Right cardiac atrium (tissue), 5 donors: Measurements from ENCODE around the gene TMEM200A. TPM values are rescaled to one million over a fixed set of nuclear protein-coding genes. Genes with fewer than 3 reads are reported as not detected.

ENCODE experiments used
- ATAC-seq, 2 donors: fragments of 200-7000 bp; cut with Tn5 transposase; one replicate each; pipeline versions ENCODE4 v1.8.0 to v1.9.1; 2020; ENCODE audit warnings: moderate library complexity in 2 of 2, mild to moderate bottlenecking in 1 of 2
- DNase-seq, 3 donors: peaks; one replicate each; pipeline ENCODE4 v3.0.0-alpha.2; 2020
- H3K27ac ChIP-seq: one replicate; pipeline ENCODE4 v1.5.1; 2013; ENCODE audit warnings: mild to moderate bottlenecking, low read length, control low read depth, moderate library complexity
- H3K27me3 ChIP-seq: one replicate; pipeline ENCODE4 v1.6.1; 2013; ENCODE audit not compliant: control insufficient read depth, insufficient read depth
- H3K4me1 ChIP-seq: one replicate; pipeline ENCODE4 v1.6.1; 2013; ENCODE audit warnings: low read length; ENCODE audit not compliant: control insufficient read depth, insufficient read depth
- H3K4me3 ChIP-seq: one replicate; pipeline ENCODE4 v1.5.1; 2013; ENCODE audit warnings: low read length, control low read depth
- H3K9me3 ChIP-seq: one replicate; pipeline ENCODE4 v1.6.1; 2013; ENCODE audit warnings: low read length; ENCODE audit not compliant: control insufficient read depth
- WGBS: extraction: QIAGEN DNeasy Blood & Tissue Kit; methylation state at CpG from one replicate; pipeline ENCODE4 v1.1.7; 2013; 5-methylcytosine and 5-hydroxymethylcytosine counted together
- intact Hi-C, 4 donors: fragments of 100-400 bp; cut with DNase I; formaldehyde crosslinking; loops; one replicate each; pipeline versions ENCODE4 v1.11.0 to v1.14.0; 2022 to 2023
- polyA plus RNA-seq: library from polyadenylated mRNA; stranded (reverse); fragments of 200-250 nt; gene quantifications from one replicate; pipeline ENCODE4 v1.2.3, GENCODE V29; 2013
- total RNA-seq, 4 donors: library from RNA; stranded (reverse); fragmentation: NEBNext Ultra II Directional; extraction: Animal tissue kit (Norgen Biotek cat#: 25700); gene quantifications; one replicate each; pipeline ENCODE4 v1.2.1, GENCODE V29; 2021
- donor health status: healthy with polysubstance abuse.
- donor health status: DM: no; HTN: yes; CAD: no.
- donor health status: DM: no; HTN: no; CAD: no.
- donor health status: DM: no; HTN: yes; CAD: no; lungs with severe emphysema.
- donor health status: DM: yes; HTN: yes; CAD: no.

The TMEM200A gene
- total and polyA plus RNA-seq, 5 donors = 0.14 to 0.45 (median 0.27) TPM

DNA sequence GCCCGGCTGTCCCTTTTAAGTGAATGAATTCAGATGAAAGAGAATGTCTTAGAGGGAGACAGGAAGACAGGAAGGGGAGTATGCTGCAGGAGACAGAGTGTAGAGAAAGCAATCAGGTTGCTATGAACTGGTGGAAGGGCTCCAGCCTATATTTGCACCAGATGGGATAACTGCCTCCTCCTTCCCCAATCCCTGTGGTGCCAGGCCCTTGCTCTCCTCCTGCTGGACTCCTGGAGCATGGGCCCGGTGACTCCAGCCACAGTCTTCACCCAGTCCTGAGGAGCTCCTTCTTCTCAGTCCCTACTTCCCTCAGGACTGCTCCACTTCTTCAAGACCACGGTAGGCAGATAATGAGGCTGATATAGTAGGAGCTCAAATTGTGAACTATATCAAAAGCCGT, 91.8 kb downstream of the TMEM200A start:
- Histone ChIP-seq H3K4me3 (no peak overlapping the region), H3K9me3 (no peaks in the 10 kb centered on the region), H3K4me1 (no peaks in the 10 kb centered on the region), H3K27me3 (no peaks in the 10 kb centered on the region), H3K27ac (no peak overlapping the region)
- DNase-seq (no peak), ATAC-seq (peak in 1 of 2 donors; percentile 26)
- WGBS = 83% methylated on average over 4 of the region's 4 CpGs
- intact Hi-C loops = no loop called here

DNA sequence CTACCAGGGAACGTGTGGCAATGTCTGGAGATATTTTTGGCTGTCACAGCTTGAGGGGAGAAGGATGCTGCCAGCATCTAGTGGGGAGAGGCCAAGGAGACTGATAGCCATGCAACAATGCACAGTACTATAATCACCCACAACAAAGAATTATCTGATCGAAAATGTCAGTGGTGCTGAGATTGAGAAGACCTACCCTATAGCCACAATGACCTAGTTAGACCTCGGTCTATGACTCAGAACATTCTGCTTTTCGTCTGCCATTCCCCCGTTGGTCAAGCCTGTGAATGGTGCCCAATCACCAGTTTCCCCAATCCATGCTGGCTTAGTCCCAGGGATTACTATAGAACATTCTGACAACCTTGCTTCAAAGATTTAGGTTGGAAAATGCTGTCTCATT, 93.5 kb downstream of the TMEM200A start:
- ATAC-seq (no peak), DNase-seq (no peak)
- H3K9me3 ChIP-seq = no peaks in the 10 kb centered on the region
- H3K27me3 ChIP-seq = no peaks in the 10 kb centered on the region
- no peak overlapping the region for H3K4me3 ChIP-seq
- intact Hi-C loops = no loop called here
- no peaks in the 10 kb centered on the region for H3K4me1 ChIP-seq
- 78% methylated on average over 5 of the region's 5 CpGs for WGBS
- H3K27ac ChIP-seq = no peak overlapping the region

DNA sequence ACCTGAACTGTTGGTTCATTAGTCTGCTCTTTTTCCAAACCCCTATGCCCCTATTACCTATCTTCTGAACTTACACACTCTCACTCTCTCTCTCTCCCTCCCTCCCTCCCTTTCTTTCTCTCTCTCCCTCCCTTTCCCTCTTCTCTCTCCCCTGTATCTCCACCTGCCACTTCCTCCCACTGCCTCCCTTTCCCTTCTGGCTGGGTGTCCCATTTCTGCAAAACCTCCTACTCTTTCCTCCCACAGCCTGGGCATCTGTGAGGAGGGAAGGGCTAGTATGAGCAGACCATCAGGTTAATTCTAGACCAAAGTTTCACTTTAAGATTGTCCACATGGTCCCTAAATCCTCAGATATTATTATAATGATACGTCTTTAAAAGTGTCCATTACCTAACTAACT, 95.1 kb downstream of the TMEM200A start:
- H3K27ac ChIP-seq = no peak overlapping the region
- no peaks in the 10 kb centered on the region for H3K4me1 ChIP-seq
- DNase-seq = no peak
- no peaks in the 10 kb centered on the region for H3K9me3 ChIP-seq
- 91% methylated on average over 1 of the region's 1 CpG for WGBS
- no peak overlapping the region for H3K4me3 ChIP-seq
- no peak for ATAC-seq
- H3K27me3 ChIP-seq = no peaks in the 10 kb centered on the region
- intact Hi-C loops = no loop called here

DNA sequence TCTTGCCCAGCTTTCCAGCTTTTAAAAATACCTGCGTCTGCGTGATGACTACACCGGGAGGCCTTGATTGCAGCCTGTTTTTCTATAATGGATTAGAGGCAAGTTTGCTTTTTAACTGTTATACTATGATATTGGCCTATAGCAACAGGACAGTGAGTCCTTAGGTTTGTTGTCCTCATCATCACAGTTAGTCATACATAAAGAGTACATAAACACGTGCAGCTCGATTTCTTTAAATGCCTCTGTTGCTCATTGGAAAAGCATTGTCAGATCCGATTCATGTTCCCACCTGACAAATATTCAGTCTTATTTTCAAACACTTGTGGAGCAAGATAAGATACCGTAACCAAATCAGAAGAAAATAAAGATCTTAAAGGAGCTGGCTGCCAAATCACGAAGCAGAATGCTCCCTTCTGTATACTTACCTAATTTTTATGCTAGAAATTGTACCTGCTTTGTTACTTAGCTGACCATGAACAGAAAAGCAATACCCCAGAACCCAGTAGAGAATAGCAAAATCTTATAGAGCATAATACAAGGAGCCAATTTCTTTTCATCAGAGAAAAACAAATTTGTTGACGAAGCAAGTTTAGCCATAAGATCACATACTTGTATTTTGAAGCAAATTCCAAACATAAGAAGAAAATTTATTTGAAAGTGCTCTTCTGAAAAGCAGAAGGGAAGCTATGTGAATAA, 100.4 kb downstream of the TMEM200A start:
- ATAC-seq (no peak), DNase-seq (no peak)
- no peak overlapping the region for H3K4me3 ChIP-seq
- WGBS = 76% methylated on average over 9 of the region's 9 CpGs
- H3K27me3 ChIP-seq = no peaks in the 10 kb centered on the region
- H3K9me3 ChIP-seq = no peaks in the 10 kb centered on the region
- intact Hi-C loops = no loop called here
- H3K4me1 ChIP-seq = no peaks in the 10 kb centered on the region
- no peak overlapping the region for H3K27ac ChIP-seq

DNA sequence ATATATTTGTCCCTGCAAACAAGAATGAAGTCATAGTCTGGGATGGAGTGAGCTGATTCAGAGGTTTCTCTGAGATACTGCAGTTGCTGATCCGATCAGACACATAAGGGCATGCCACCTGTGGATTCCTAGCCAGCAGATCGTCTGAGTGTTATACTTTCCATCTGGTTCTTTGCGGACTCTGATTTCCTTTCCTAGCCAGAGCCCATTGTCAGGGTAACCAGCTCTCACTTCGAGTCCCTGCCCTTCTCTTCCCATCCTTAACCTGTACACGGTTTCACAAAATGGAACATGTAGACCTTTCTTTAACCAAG, 100.9 kb downstream of the TMEM200A start:
- H3K4me3 ChIP-seq = no peak overlapping the region
- DNase-seq (no peak), ATAC-seq (no peak)
- no peak overlapping the region for H3K27ac ChIP-seq
- intact Hi-C loops = no loop called here
- no peaks in the 10 kb centered on the region for H3K9me3 ChIP-seq
- 66% methylated on average over 5 of the region's 5 CpGs for WGBS
- H3K27me3 ChIP-seq = no peaks in the 10 kb centered on the region
- H3K4me1 ChIP-seq = no peaks in the 10 kb centered on the region

DNA sequence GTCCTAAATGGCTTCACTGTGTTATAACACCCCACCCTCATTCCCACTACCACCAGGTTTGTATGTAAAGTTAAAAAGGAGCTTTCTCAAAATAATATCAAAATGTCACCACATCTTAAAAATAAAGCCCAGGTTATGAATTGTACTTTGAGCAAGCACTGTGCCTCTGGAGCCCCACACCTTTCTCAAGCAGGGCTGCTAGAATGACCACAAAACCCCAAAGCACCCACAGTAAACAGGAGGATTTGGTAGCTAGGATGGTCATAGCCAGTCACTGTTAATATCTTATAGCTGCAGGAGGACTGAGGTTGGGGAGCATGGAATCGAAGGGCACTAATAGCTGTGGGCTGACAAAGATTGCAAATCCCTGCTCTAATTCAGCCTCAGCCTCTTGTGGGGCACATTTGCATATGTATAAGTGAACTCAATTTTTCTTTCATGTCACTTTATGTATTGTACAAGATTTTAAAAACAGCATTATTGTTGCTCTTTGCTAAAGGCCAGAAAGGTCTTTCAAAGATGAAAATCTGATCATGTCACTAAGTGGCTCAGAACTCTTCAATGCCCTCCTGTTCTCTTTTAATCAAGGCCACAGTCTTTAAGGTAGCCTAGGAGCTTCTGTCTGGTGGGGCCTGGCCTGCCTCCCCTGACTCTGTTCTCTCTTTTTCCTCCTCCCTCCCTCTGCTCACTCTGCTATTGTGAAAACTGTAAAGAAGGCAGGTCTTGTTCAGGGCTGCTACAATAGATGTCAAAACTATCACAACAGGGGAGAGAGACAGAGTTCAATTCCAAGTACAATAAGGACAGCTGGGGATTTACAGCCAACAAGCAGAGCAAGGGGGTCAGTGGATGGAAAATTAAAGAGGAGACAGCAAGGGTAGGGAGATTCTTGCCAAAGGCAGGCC, 101.6 kb downstream of the TMEM200A start:
- H3K4me1 ChIP-seq = no peaks in the 10 kb centered on the region
- H3K9me3 ChIP-seq = no peaks in the 10 kb centered on the region
- ATAC-seq (no peak), DNase-seq (no peak)
- H3K27me3 ChIP-seq = no peaks in the 10 kb centered on the region
- H3K4me3 ChIP-seq = no peak overlapping the region
- intact Hi-C loops = no loop called here
- WGBS = 85% methylated on average over 1 of the region's 1 CpG
- no peak overlapping the region for H3K27ac ChIP-seq

DNA sequence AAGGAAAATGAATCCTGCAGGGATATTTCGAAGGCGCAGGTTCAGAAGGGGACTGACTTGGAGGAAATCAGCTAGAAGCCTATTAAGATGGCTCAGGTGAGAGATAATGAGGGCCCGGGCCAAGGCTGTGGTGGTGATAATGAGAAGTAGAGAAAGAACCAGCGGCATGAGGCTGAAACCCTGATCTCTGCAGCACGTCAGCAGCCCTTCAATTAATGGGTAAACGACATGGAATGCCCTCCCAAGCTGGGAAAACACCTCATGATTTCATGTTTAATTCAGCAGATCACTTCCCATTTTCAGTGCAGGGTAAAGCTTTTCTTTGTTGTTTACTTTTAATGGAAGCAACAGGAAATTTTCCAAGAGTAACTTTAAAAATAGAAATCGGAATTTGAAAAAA, 104.9 kb downstream of the TMEM200A start:
- intact Hi-C loops = no loop called here
- DNase-seq (no peak), ATAC-seq (no peak)
- Histone ChIP-seq H3K4me3 (no peak overlapping the region), H3K27ac (no peak overlapping the region), H3K9me3 (peaks cover 2% of the 10 kb centered on the region), H3K27me3 (no peaks in the 10 kb centered on the region), H3K4me1 (no peaks in the 10 kb centered on the region)
- 59% methylated on average over 7 of the region's 7 CpGs for WGBS

DNA sequence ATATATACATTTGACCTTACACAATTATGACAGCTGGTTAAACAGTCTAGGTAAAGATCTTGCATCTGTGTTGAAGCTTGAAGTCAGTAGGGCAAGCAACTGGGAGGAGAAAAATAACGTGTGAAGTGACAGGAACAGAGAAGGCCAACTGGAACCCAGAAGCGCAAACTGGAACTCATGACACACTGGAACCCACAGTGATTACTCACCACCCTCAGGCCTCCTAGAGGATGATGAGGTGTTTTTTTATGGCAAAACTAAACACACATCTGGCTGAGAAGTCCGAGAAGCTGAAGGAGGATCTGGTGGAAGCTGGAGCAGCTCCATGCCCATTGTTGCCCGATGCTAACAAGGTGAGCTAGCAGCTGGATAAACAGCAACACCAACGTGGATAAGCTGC, 108.1 kb downstream of the TMEM200A start:
- H3K9me3 ChIP-seq = peaks cover 2% of the 10 kb centered on the region
- ATAC-seq = no peak
- H3K4me3 ChIP-seq = no peak overlapping the region
- whole genome bisulfite sequencing = 84% methylated on average over 5 of the region's 5 CpGs
- DNase-seq = no peak
- no peak overlapping the region for H3K27ac ChIP-seq
- intact Hi-C loops = no loop called here
- no peaks in the 10 kb centered on the region for H3K4me1 ChIP-seq
- no peaks in the 10 kb centered on the region for H3K27me3 ChIP-seq

DNA sequence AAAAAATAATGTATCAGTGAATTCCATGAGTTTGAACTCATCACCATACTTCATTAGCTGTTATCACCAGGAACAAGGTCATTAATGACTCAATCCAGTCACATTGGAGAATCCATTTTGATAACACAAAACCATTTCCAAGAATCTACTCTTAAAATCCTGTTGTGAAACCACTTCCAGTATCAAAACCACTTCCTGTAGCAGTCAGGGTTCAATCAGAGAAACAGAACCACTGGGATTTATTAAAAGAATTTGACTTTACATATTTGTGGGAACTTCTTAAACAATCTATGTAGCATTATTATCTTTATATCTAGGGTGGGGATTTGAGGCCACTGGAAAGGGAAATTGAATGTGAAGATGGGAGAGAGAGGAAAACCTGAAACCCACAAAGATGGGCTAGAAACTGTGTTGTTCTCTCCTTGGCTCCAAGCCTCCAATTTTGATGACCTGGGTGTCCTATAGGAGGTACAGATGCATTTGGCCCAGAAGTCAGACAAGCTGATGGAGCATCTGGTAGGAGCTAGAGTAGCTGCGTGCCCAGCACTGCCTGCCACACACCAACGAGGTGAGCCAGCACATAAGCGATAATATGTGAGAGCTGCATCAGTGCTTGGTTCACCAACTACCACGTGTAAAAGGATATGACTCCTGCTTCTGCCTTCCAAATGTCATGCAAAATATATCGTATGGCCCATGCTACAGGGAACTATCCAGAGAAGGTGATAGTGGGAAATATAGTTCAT, 117.0 kb downstream of the TMEM200A start:
- no peaks in the 10 kb centered on the region for H3K9me3 ChIP-seq
- no peaks in the 10 kb centered on the region for H3K4me1 ChIP-seq
- no peaks in the 10 kb centered on the region for H3K27me3 ChIP-seq
- ATAC-seq (no peak), DNase-seq (no peak)
- no peak overlapping the region for H3K4me3 ChIP-seq
- WGBS = 83% methylated on average over 5 of the region's 5 CpGs
- no peak overlapping the region for H3K27ac ChIP-seq
- intact Hi-C loops = no loop called here

DNA sequence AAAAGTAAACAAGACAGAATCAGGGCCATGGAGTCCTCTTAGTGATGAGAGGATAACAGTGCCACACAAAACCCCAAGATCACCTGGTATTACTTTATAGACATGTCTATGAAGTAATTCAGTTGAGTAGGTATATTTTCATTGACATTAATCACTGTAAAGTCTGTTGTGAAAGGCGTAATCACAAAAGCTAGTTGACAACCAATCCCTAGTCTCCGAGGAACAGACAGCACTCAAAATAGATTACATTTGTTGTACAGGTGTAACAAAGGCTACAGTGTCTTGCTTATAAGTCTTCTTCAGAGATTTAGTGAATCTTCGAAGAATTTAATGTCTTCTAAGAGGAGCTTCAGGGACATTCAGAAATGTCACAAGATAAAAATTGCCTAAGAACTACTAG, 120.1 kb downstream of the TMEM200A start:
- WGBS = 86% methylated on average over 3 of the region's 3 CpGs
- intact Hi-C loops = no loop called here
- DNase-seq (no peak), ATAC-seq (no peak)
- Histone ChIP-seq H3K27me3 (no peaks in the 10 kb centered on the region), H3K4me1 (no peaks in the 10 kb centered on the region), H3K4me3 (no peak overlapping the region), H3K27ac (no peak overlapping the region), H3K9me3 (no peaks in the 10 kb centered on the region)

DNA sequence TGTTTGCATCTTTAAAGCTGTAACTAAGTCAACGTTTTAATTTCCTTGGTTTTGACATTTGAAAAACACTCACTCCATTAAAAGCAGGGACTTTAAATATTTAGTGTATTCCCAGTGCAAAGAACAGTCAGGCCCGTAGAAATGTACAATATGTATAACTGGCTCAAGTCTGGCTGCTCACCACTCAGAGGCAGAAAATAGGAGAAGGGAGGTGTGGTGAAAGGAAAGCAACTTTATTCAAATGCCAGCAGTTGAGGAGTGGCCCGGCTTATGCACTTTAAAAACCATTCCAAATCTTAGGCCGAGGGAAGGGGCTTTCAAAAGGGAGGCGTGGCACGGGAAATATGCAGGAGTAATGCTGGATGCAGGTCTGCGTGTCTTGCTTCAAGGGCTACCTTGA, 120.6 kb downstream of the TMEM200A start:
- Histone ChIP-seq H3K27ac (no peak overlapping the region), H3K9me3 (no peaks in the 10 kb centered on the region), H3K4me1 (no peaks in the 10 kb centered on the region), H3K27me3 (no peaks in the 10 kb centered on the region), H3K4me3 (no peak overlapping the region)
- ATAC-seq (no peak), DNase-seq (no peak)
- intact Hi-C loops = no loop called here
- WGBS = 78% methylated on average over 7 of the region's 7 CpGs
